Cerebellar cortex (tissue), 1 donor: ENCODE results near the gene RLBP1.

Experiments used
- DNase-seq: peaks from one replicate; pipeline ENCODE4 v3.0.0-alpha.2; 2015; ENCODE audit warnings: low spot score

RLBP1 gene

DNA sequence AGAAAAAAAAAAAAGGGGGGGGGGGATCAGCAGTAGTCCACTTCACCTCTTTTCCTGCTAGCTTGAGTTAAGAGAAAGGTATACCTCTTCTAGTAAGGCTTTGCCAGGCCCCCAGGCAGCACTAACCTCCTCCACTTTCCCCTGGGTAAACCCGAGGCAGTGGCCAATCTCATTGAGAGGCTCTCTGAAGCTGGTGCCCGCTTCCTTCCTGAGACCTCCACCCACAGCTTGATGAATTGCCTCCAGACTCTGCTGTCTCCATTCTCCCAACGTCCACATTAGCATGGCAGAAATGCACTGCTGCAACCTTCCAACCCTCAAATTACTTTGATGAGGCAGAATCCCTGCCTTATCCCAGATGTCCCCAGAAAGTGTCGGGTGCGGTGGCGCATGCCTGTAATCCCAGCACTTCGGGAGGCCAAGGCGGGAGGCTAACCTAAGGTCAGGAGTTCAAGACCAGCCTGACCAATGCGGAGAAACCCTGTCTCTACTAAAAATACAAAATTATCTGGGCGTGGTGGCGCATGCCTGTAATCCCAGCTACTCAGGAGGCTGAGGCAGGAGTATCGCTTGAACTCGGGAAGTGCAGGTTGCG lies 15.3 kb downstream of the RLBP1 start:
- DNase-seq: no peak

DNA sequence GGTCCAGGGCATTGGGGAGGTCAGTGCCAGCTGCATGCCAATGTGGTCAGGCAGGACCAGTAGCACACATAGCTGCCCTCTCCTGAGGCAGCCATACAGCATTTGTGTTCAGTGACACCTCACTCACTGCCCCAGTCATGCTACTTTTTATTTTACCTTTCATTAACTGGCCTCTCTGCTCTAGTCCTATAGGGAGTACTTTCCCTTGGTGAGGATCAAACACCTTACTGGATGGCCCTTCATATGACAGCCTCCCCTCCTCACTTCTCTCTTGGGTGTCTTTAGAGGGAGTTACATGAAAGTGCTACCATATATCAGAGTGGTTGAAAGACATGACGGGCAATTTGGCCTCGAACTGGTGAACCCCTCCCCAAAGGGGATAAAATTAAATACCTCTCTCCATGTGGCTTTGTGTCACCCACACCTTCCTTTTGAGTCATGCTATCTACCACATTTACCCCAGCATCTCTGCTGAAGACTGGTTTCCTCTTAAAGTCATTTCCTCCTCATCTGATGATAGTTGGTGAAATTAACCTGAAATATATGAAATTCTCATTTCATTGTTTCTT lies 17.6 kb downstream of the RLBP1 start:
- no peak for DNase-seq

- DNase-seq: no peak
Observed at GRCh38 chr15:89201465-89202005, 19.8 kb downstream of the RLBP1 start.

- no peak for DNase-seq
Observed at GRCh38 chr15:89200182-89200581, 21.2 kb downstream of the RLBP1 start.

DNA sequence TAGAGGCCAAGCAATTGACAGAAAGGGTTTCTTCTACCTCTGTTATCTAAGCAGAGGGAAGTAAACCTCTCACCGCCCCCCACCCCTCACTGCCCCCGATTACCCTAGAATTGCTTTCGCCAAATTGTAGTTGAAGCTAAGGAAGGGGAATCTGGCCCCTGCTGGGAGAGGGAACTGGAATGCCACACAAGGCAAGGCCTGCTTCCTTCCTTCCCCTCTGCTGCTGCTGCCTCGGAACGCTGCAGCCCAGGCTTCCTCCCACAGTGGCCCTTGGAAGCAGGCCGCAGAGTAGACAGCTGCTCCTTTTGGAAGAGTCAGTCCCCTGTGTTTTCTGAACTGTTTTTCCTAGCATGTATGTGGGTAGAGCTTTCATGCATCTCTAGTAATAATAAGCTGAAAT lies 21.6 kb downstream of the RLBP1 start:
- peak; percentile 49 for DNase-seq

GRCh38 chr15:89198934-89199333 lies 22.4 kb downstream of the RLBP1 start:
- no peak for DNase-seq

DNA sequence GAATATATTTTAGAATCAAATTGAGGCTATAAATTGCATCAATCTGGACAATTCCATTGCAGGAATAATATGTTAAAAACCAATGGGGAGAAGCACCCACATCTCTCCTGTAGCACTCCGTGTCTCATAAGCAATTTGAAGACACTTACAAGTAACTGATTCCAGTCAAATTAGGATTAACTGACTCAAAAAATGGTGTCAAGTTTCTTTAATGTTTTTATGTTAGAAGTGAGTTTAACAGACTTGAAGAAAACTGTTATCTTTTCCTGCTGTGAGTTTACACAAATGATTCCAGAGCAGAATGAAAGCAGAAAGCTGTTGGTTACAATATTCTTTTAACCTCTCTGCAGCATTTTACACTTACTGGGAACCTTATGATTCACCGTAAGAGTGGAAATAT lies 23.2 kb downstream of the RLBP1 start:
- no peak for DNase-seq

GRCh38 chr15:89197503-89197971 lies 23.8 kb downstream of the RLBP1 start:
- peak; percentile 30 for DNase-seq

DNA sequence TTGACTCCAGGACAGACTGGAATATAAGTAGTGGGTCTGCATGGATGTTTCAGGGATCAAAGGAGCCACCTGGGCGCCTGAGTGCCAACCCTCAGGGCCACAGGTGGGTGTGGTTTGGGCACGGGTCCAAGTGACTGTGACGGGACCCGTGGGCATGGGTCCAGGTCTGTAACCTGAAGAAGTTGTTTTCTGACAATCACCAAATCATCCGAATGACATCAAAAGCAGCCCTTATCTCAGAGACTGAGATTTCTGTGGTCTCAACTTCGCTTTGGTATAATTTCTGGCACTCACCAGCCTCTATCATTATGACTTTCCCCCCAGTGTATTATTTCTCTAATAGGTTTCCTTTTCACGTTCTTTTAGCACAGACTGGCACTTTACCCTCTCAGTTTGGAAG lies 24.4 kb downstream of the RLBP1 start:
- no peak for DNase-seq

DNA sequence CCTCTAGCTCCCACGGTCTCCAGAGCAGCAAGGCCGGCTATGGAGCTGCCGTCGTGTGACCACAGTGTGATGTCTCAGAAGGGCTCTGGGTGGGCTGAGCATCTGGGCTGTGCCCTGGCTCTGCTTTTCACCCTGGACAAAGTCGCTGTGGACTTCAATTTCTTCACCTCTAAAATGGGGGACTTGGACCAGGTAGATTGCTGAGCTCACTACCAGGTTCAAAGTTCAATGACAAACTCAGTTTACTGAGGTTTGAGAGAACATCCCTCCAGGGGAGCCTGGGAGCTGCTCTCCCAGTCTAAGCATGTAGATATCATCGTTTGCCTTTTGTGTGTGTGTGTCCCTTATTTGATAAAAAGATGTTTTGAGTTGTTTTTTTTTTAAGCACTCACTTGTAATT lies 25.1 kb downstream of the RLBP1 start:
- no peak for DNase-seq

DNA sequence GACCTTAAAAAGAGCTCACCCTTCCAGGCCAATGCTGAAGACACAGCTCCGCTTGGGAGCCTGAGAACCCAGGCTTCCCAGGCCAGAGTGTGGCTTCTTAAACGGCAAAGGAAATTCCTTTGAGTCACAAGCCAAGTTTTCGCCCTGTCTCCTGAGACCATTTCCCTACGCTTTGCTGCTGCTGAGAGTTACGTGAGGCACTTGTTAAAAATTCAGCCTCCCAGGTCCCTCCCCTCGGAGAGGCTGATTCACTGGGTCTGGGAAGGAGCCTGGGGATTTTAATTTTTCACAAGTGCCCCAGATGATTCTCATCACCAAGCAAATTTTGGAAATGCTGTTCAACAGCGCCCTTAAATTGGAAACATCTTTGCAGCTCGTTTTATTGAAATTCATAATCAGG lies 25.5 kb downstream of the RLBP1 start:
- DNase-seq: no peak

DNA sequence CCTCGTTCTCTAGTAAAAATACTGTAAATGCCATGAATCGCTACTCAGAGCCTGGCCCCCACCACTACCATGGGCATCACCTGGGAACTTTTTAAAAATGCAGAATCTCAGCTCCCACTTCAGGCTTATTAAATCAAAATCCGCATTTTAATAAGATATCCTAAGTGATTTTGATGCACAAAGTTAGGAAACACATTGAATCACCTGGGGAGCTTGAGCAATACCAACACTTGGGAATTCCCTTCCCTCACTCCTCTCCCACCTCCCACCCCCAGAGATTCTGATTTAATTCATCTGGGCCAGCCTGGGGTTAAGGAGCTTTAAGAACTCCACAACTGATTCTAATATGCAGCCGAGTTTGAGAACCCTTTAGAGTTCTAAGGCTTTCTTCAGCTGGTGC lies 26.8 kb downstream of the RLBP1 start:
- DNase-seq: no peak

GRCh38 chr15:89192766-89193165 lies 28.6 kb downstream of the RLBP1 start:
- no peak for DNase-seq

DNA sequence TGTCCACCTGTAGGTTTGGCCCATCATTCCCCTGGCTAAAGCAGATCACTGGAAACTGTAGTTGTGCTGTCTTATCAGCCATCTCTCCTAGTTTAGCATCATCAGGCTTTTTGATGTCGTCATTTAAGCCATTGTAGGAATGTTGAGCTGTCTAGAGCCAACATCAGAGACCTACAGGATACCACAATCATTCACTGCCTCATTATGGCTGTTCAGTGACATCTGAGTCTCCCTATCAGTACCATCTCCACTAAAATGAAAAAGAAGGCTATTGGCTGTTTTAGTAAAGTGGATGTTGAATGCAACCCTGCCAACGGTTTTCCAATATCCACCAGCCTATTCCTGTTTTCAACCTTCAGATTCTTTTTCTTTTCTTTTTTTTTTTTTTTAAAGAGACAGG lies 29.2 kb downstream of the RLBP1 start:
- DNase-seq: no peak

- no peak for DNase-seq
Observed at GRCh38 chr15:89187986-89188514, 33.3 kb downstream of the RLBP1 start.

- no peak for DNase-seq
Observed at GRCh38 chr15:89187301-89187985, 33.9 kb downstream of the RLBP1 start.

- no peak for DNase-seq
Observed at GRCh38 chr15:89186803-89187202, 34.6 kb downstream of the RLBP1 start.

DNA sequence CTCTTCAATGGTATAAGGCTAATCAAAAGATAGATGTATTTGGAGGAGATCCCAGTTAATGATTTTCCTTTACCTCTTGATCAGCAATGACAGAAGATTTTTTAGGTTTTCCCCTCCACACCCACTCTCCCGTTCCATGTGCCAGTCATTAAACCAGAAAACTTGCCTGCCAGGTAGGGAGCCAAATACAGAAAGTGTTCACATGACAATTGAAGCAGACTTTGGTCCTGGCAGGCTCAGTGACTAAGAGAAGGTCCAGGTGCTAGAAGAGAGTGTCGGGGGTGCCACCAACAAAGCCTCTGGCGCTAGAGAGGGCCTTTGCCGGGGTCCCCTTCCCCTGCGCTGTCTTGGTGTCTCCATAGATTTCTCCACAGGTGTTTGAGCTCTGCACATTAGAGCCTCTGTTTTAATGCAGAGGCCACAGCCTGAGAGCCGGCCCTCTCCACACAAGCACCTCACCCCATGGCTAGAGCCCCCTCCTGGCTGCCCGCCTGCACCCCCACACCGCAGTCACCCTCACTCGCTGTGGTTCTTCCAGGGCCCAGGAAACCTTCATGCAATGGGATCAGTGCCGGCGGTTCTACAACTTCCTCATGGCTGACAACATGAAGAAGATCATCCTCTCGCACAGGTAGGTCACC lies 36.4 kb downstream of the RLBP1 start:
- DNase-seq: no peak

- DNase-seq: no peak
Observed at GRCh38 chr15:89184357-89184756, 37.0 kb downstream of the RLBP1 start.

GRCh38 chr15:89179966-89180875 lies 41.2 kb downstream of the RLBP1 start:
- DNase-seq: no peak

DNA sequence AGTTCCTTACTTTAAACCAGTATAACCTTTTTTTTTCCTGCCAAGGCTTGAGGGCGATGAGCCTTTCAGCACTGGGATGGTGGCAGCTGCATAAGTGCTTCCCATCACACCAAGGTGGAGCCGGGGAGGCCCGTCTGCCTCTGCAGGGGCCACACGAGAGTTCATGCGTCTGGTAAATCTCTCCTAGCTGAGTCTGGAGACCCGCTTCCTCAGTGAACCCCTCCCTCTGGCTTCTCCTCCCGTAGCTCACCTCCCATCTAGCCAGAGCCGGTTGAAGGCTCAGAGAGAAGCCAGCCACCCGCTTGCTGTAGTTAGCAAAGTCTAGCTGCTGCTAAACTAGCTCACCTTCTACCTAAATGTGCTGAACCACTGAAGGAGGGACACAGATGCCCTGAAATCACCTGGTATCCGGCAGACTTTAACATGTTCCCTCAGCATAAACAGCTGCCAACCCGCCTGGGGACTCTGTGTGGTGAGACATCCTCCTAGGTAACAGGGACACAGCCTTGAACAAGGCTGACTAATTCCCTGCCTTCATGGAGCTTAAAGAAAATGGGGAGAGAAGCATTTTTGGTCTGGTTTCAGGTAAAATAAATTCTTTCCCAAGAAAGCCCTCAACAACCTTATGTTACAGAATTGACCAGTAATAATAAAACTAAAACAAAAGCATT lies 42.9 kb downstream of the RLBP1 start:
- no peak for DNase-seq
